GM23338 (cell line): Measurements from ENCODE around the gene RBM45. TPM values are rescaled to one million over a fixed set of nuclear protein-coding genes. Genes with fewer than 3 reads are reported as not detected.
A peak's percentile ranks its signal among the peaks of the same experiment; 100 is the strongest.

Source experiments
- ATAC-seq: fragments of 200-7000 bp; cut with Tn5 transposase; 3 replicates; pipeline ENCODE4 v1.9.1; 2020
- DNase-seq: peaks from one replicate; pipeline ENCODE4 v3.0.0-alpha.2; 2015; ENCODE audit warnings: low spot score
- H2AFZ ChIP-seq: fragments of 200-600 bp; sonication (generic); 2 replicates; pipeline ENCODE4 v1.8.0; 2016; ENCODE audit warnings: antibody characterized with exemption, mild to moderate bottlenecking, moderate library complexity
- H3F3A ChIP-seq: fragments of 200-600 bp; sonication (generic); replicated peaks from 2 replicates; pipeline ENCODE4 v1.8.0; 2017; ENCODE audit warnings: antibody characterized with exemption, mixed run types, low read depth
- H3K27ac ChIP-seq: fragments of 200-600 bp; sonication (generic); 2 replicates; pipeline ENCODE4 v1.6.1; 2016; ENCODE audit warnings: low read depth
- H3K27me3 ChIP-seq: fragments of 200-600 bp; sonication (generic); 2 replicates; pipeline ENCODE4 v1.8.0; 2016; ENCODE audit warnings: mild to moderate bottlenecking, mixed run types, moderate library complexity; ENCODE audit not compliant: insufficient read depth
- H3K36me3 ChIP-seq: fragments of 200-600 bp; sonication (generic); 2 replicates; pipeline ENCODE4 v1.8.0; 2016; ENCODE audit warnings: mild to moderate bottlenecking; ENCODE audit not compliant: insufficient read depth
- H3K4me1 ChIP-seq: fragments of 200-600 bp; sonication (generic); 2 replicates; pipeline ENCODE4 v1.8.0; 2016; ENCODE audit warnings: mild to moderate bottlenecking, moderate library complexity; ENCODE audit not compliant: insufficient read depth
- H3K4me2 ChIP-seq: fragments of 200-600 bp; sonication (generic); 2 replicates; pipeline ENCODE4 v1.7.1; 2017; ENCODE audit warnings: mixed run types
- H3K4me3 ChIP-seq: fragments of 200-600 bp; sonication (generic); 2 replicates; pipeline ENCODE4 v1.6.1; 2016; ENCODE audit warnings: mixed run types
- H3K79me2 ChIP-seq: fragments of 200-600 bp; sonication (generic); replicated peaks from 2 replicates; pipeline ENCODE4 v1.8.0; 2017; ENCODE audit warnings: mild to moderate bottlenecking; ENCODE audit not compliant: insufficient read depth
- H3K9me2 ChIP-seq: fragments of 200-600 bp; sonication (generic); 2 replicates; pipeline ENCODE4 v1.8.0; 2017; ENCODE audit not compliant: insufficient read depth
- H4K20me1 ChIP-seq: fragments of 200-600 bp; sonication (generic); replicated peaks from 2 replicates; pipeline ENCODE4 v1.8.0; 2017; ENCODE audit warnings: mild to moderate bottlenecking; ENCODE audit not compliant: insufficient read depth
- H3K27ac Mint-ChIP-seq: 2 replicates; pipeline ENCODE4 v1.8.0; 2020; ENCODE audit warnings: inconsistent platforms, mild to moderate bottlenecking, moderate library complexity, mixed read lengths
- H3K27me3 Mint-ChIP-seq: 3 replicates; pipeline ENCODE4 v1.8.0; 2022; ENCODE audit warnings: low read depth, mild to moderate bottlenecking, moderate library complexity, mixed read lengths, inconsistent platforms; ENCODE audit not compliant: insufficient read depth, poor library complexity
- H3K36me3 Mint-ChIP-seq: 3 replicates; pipeline ENCODE4 v1.8.0; 2021; ENCODE audit warnings: low read depth, mild to moderate bottlenecking, inconsistent platforms, moderate library complexity, mixed read lengths
- H3K4me1 Mint-ChIP-seq: 3 replicates; pipeline ENCODE4 v1.8.0; 2020; ENCODE audit warnings: mild to moderate bottlenecking, inconsistent platforms, mixed read lengths
- H3K4me3 Mint-ChIP-seq: 3 replicates; pipeline ENCODE4 v1.8.0; 2021; ENCODE audit warnings: moderate library complexity, mild to moderate bottlenecking, inconsistent platforms, mixed read lengths
- H3K9me3 Mint-ChIP-seq: 3 replicates; pipeline ENCODE4 v1.8.0; 2020; ENCODE audit warnings: moderate library complexity, mild to moderate bottlenecking, inconsistent platforms, mixed read lengths
- CREB1 ChIP-seq: fragments of 250-450 bp; sonication (Bioruptor Pico); IDR thresholded peaks from 2 replicates; pipeline ENCODE4 v1.5.0; 2020; ENCODE audit warnings: low read depth, mild to moderate bottlenecking, moderate library complexity
- EZH2 ChIP-seq: fragments of 200-600 bp; sonication (generic); IDR thresholded peaks from one replicate; pipeline ENCODE4 v1.8.0; 2017; ENCODE audit warnings: antibody characterized with exemption, mild to moderate bottlenecking, low read depth; ENCODE audit not compliant: unreplicated experiment
- EZH2phosphoT487 ChIP-seq: fragments of 200-600 bp; sonication (generic); IDR thresholded peaks from one replicate; pipeline ENCODE4 v1.8.1; 2018; ENCODE audit warnings: antibody characterized with exemption; ENCODE audit not compliant: unreplicated experiment
- JUNB ChIP-seq: IDR thresholded peaks from one replicate; pipeline ENCODE4 v1.6.1; 2016; ENCODE audit warnings: antibody characterized with exemption; ENCODE audit not compliant: unreplicated experiment
- NANOG ChIP-seq: IDR thresholded peaks from 2 replicates; pipeline ENCODE4 v1.6.1; 2016; ENCODE audit warnings: antibody characterized with exemption, borderline replicate concordance
- POLR2AphosphoS5 ChIP-seq: IDR thresholded peaks from 2 replicates; pipeline ENCODE4 v1.6.1; 2016; ENCODE audit warnings: antibody characterized with exemption, low read depth
- STAT1 ChIP-seq: IDR thresholded peaks from one replicate; pipeline ENCODE4 v1.6.1; 2016; ENCODE audit warnings: antibody characterized with exemption; ENCODE audit not compliant: unreplicated experiment
- ZNF114 ChIP-seq: fragments of 250-450 bp; sonication (Bioruptor Pico); IDR thresholded peaks from 2 replicates; pipeline ENCODE4 v1.5.0; 2020; ENCODE audit warnings: mild to moderate bottlenecking, moderate library complexity
- ZNF331 ChIP-seq: fragments of 250-450 bp; sonication (Bioruptor Pico); IDR thresholded peaks from 2 replicates; pipeline ENCODE4 v1.5.0; 2020; ENCODE audit warnings: low read depth, mild to moderate bottlenecking, moderate library complexity
- polyA plus RNA-seq: library from polyadenylated mRNA; unstranded; fragments of >200 nt; fragmentation: Nextera tagmentation; extraction: Ambion mirVana; gene quantifications from 2 replicates; pipeline ENCODE4 v1.2.1, GENCODE V29; 2016
- total RNA-seq: library from RNA; depleted of rRNA; stranded (reverse); fragments of >200 nt; shearing (Covaris generic); gene quantifications from 2 replicates; pipeline ENCODE4 v1.2.3, GENCODE V29; 2014
- TF ChIP-seq, protein P1 (sequence below): fragments of 250-450 bp; sonication (Bioruptor Pico); IDR thresholded peaks from 2 replicates; pipeline ENCODE4 v1.5.0; 2020; ENCODE audit warnings: mild to moderate bottlenecking, moderate library complexity
- TF ChIP-seq, protein P2 (sequence below): IDR thresholded peaks from 2 replicates; pipeline ENCODE4 v1.6.1; 2016; ENCODE audit warnings: antibody characterized with exemption
- TF ChIP-seq, protein P3 (sequence below): IDR thresholded peaks from one replicate; pipeline ENCODE4 v1.6.1; 2018; ENCODE audit warnings: antibody characterized with exemption; ENCODE audit not compliant: unreplicated experiment
- TF ChIP-seq, protein P4 (sequence below), 2 experiments: fragments of 200-600 bp in 1 of 2; sonication (generic) in 1 of 2; conservative IDR thresholded peaks; 2 replicates each; pipeline versions ENCODE4 v1.5.1 to v1.6.1; 2016 to 2017; ENCODE audit warnings: antibody characterized with exemption in 2 of 2, low read depth in 2 of 2, mild to moderate bottlenecking in 2 of 2, moderate library complexity in 1 of 2

The RBM45 gene
- total and polyA plus RNA-seq, 2 experiments from 2014 or later, result 15.8 to 17.1 TPM

GRCh38 chr2:178125125-178125524 is 12.9 kb downstream of the RBM45 start:
- Histone ChIP-seq H3F3A (no peaks in the 10 kb centered on the region), H3K79me2 (no peaks in the 10 kb centered on the region), H4K20me1 (no peaks in the 10 kb centered on the region), H3K27me3 (no peaks in the 10 kb centered on the region), H3K4me2 (0 out of 2 replicates have a peak overlapping the region, but pooled peaks have one; percentile 1), H3K27ac (peak overlapping the region; percentile 34; the same call in 1 of the 2 replicates), H3K4me1 (peaks cover 18% of the 10 kb centered on the region; the same call in 1 of the 2 replicates), H3K9me2 (no peaks in the 10 kb centered on the region), H3K36me3 (no peaks in the 10 kb centered on the region), H2AFZ (no peak overlapping the region), H3K4me3 (no peak overlapping the region)
- peaks cover 3% of the 10 kb centered on the region; the same call in 2 of the 3 replicates for H3K36me3 Mint-ChIP-seq
- H3K27me3 Mint-ChIP-seq, result no peaks in the 10 kb centered on the region
- peak; percentile 28; the same call in 1 of the 3 replicates for ATAC-seq
- H3K4me3 Mint-ChIP-seq, result no peak overlapping the region
- DNase-seq, result peak; percentile 30
- TF ChIP-seq STAT1 (no peak), POLR2AphosphoS5 (no peak), ZNF331 (CRISPR knock-in tag) (no peak), EZH2phosphoT487 (no peak), JUNB (no peak), CREB1 (CRISPR knock-in tag) (no peak), EZH2 (no peak), ZNF114 (CRISPR knock-in tag) (no peak), NANOG (no peak)
- TF ChIP-seq, protein P1, sequence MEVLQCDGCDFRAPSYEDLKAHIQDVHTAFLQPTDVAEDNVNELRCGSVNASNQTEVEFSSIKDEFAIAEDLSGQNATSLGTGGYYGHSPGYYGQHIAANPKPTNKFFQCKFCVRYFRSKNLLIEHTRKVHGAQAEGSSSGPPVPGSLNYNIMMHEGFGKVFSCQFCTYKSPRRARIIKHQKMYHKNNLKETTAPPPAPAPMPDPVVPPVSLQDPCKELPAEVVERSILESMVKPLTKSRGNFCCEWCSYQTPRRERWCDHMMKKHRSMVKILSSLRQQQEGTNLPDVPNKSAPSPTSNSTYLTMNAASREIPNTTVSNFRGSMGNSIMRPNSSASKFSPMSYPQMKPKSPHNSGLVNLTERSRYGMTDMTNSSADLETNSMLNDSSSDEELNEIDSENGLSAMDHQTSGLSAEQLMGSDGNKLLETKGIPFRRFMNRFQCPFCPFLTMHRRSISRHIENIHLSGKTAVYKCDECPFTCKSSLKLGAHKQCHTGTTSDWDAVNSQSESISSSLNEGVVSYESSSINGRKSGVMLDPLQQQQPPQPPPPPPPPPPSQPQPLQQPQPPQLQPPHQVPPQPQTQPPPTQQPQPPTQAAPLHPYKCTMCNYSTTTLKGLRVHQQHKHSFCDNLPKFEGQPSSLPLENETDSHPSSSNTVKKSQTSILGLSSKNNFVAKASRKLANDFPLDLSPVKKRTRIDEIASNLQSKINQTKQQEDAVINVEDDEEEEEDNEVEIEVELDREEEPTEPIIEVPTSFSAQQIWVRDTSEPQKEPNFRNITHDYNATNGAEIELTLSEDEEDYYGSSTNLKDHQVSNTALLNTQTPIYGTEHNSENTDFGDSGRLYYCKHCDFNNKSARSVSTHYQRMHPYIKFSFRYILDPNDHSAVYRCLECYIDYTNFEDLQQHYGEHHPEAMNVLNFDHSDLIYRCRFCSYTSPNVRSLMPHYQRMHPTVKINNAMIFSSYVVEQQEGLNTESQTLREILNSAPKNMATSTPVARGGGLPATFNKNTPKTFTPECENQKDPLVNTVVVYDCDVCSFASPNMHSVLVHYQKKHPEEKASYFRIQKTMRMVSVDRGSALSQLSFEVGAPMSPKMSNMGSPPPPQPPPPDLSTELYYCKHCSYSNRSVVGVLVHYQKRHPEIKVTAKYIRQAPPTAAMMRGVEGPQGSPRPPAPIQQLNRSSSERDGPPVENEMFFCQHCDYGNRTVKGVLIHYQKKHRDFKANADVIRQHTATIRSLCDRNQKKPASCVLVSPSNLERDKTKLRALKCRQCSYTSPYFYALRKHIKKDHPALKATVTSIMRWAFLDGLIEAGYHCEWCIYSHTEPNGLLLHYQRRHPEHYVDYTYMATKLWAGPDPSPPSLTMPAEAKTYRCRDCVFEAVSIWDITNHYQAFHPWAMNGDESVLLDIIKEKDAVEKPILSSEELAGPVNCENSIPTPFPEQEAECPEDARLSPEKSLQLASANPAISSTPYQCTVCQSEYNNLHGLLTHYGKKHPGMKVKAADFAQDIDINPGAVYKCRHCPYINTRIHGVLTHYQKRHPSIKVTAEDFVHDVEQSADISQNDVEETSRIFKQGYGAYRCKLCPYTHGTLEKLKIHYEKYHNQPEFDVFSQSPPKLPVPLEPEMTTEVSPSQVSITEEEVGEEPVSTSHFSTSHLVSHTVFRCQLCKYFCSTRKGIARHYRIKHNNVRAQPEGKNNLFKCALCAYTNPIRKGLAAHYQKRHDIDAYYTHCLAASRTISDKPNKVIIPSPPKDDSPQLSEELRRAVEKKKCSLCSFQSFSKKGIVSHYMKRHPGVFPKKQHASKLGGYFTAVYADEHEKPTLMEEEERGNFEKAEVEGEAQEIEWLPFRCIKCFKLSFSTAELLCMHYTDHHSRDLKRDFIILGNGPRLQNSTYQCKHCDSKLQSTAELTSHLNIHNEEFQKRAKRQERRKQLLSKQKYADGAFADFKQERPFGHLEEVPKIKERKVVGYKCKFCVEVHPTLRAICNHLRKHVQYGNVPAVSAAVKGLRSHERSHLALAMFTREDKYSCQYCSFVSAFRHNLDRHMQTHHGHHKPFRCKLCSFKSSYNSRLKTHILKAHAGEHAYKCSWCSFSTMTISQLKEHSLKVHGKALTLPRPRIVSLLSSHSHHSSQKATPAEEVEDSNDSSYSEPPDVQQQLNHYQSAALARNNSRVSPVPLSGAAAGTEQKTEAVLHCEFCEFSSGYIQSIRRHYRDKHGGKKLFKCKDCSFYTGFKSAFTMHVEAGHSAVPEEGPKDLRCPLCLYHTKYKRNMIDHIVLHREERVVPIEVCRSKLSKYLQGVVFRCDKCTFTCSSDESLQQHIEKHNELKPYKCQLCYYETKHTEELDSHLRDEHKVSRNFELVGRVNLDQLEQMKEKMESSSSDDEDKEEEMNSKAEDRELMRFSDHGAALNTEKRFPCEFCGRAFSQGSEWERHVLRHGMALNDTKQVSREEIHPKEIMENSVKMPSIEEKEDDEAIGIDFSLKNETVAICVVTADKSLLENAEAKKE (CRISPR knock-in tag), result no peak
- TF ChIP-seq, protein P2, sequence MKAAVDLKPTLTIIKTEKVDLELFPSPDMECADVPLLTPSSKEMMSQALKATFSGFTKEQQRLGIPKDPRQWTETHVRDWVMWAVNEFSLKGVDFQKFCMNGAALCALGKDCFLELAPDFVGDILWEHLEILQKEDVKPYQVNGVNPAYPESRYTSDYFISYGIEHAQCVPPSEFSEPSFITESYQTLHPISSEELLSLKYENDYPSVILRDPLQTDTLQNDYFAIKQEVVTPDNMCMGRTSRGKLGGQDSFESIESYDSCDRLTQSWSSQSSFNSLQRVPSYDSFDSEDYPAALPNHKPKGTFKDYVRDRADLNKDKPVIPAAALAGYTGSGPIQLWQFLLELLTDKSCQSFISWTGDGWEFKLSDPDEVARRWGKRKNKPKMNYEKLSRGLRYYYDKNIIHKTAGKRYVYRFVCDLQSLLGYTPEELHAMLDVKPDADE, result no peak
- TF ChIP-seq, protein P3, sequence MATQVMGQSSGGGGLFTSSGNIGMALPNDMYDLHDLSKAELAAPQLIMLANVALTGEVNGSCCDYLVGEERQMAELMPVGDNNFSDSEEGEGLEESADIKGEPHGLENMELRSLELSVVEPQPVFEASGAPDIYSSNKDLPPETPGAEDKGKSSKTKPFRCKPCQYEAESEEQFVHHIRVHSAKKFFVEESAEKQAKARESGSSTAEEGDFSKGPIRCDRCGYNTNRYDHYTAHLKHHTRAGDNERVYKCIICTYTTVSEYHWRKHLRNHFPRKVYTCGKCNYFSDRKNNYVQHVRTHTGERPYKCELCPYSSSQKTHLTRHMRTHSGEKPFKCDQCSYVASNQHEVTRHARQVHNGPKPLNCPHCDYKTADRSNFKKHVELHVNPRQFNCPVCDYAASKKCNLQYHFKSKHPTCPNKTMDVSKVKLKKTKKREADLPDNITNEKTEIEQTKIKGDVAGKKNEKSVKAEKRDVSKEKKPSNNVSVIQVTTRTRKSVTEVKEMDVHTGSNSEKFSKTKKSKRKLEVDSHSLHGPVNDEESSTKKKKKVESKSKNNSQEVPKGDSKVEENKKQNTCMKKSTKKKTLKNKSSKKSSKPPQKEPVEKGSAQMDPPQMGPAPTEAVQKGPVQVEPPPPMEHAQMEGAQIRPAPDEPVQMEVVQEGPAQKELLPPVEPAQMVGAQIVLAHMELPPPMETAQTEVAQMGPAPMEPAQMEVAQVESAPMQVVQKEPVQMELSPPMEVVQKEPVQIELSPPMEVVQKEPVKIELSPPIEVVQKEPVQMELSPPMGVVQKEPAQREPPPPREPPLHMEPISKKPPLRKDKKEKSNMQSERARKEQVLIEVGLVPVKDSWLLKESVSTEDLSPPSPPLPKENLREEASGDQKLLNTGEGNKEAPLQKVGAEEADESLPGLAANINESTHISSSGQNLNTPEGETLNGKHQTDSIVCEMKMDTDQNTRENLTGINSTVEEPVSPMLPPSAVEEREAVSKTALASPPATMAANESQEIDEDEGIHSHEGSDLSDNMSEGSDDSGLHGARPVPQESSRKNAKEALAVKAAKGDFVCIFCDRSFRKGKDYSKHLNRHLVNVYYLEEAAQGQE, result no peak
- TF ChIP-seq, protein P4, sequence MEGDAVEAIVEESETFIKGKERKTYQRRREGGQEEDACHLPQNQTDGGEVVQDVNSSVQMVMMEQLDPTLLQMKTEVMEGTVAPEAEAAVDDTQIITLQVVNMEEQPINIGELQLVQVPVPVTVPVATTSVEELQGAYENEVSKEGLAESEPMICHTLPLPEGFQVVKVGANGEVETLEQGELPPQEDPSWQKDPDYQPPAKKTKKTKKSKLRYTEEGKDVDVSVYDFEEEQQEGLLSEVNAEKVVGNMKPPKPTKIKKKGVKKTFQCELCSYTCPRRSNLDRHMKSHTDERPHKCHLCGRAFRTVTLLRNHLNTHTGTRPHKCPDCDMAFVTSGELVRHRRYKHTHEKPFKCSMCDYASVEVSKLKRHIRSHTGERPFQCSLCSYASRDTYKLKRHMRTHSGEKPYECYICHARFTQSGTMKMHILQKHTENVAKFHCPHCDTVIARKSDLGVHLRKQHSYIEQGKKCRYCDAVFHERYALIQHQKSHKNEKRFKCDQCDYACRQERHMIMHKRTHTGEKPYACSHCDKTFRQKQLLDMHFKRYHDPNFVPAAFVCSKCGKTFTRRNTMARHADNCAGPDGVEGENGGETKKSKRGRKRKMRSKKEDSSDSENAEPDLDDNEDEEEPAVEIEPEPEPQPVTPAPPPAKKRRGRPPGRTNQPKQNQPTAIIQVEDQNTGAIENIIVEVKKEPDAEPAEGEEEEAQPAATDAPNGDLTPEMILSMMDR (conservative IDR thresholded peaks at IDR 0.05; ENCODE audit: low read depth in 2 of 2), result no peak
- H3K4me1 Mint-ChIP-seq, result peaks cover 13% of the 10 kb centered on the region
- peak overlapping the region; percentile 19 for H3K27ac Mint-ChIP-seq
- no peaks in the 10 kb centered on the region for H3K9me3 Mint-ChIP-seq
